ENCODE data around the gene PRKCB. TPM values are rescaled to one million over a fixed set of nuclear protein-coding genes. Genes with fewer than 3 reads are reported as not detected.
A peak's percentile ranks its signal among the peaks of the same experiment; 100 is the strongest.

PRKCB gene
- total and polyA plus RNA-seq, 2 of the 8 experiments (the other 6 are each of a cell fraction or from before 2014, with no cell fraction given), result 7.1 to 12.1 TPM

DNA sequence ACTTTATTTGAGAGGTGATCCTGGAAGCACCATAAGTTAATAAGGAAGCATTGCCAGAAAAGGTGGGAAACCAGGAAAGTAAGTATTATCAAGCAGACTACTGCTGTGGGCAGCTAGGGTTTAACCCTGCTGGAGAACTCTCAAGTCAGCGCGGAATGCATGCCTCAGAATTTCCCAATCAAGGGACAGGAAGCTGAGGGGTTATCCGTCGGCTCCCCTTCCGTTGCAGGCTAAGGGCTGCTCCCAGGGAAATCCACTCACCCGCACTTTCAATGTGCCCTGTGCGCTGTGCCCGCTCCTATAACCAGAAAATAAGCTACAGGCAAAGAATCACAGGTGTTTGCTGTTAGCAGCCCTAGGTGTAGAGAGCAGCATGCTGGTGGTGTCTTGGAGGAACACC is 281.9 kb downstream of the PRKCB start:
- H3K14ac ChIP-seq (ENCODE audit: insufficient read length), result no peak overlapping the region
- ChIA-PET CTCF (ENCODE audit: partially characterized antibody) (interaction anchor here (0.8 to 1.2 kb wide), 3 partner anchors 34 to 136 kb away, joined by 3 to 5 read pairs (median 3); no protein-coding TSS in a partner anchor), POLR2A (ENCODE audit: partially characterized antibody) (no interaction called here)
- H2BK120ac ChIP-seq (replicated peaks; ENCODE audit: low read depth, low read length), result no peak overlapping the region
- H3K4me2 ChIP-seq (ENCODE audit: insufficient read depth in 1 of 2, low read depth in 2 of 2, low read length in 2 of 2), result no peak overlapping the region
- H4K91ac ChIP-seq (replicated peaks; ENCODE audit: insufficient read length, low read length), result peak overlapping the region; percentile 40
- H2BK15ac ChIP-seq (ENCODE audit: low read length), result no peak overlapping the region; the same call in 1 of the 2 replicates
- H3K9me3 ChIP-seq (ENCODE audit: insufficient read depth in 2 of 2, low read depth in 1 of 2, low read length in 1 of 2), result no peaks in the 10 kb centered on the region
- H3K79me1 ChIP-seq (ENCODE audit: low read depth, low read length), result no peaks in the 10 kb centered on the region
- DNase-seq (ENCODE audit: low read depth in 1 of 2, low spot score in 2 of 2) (no peak), FAIRE-seq (no peak)
- no peak overlapping the region for H4K8ac ChIP-seq (ENCODE audit: extremely low read depth, insufficient read depth, low read length)
- 0 out of 2 replicates have a peak overlapping the region, but pooled peaks have one; percentile 13 for H2AFZ ChIP-seq (ENCODE audit: low read length)
- H3K4me1 ChIP-seq (replicated peaks in 1 of 4; ENCODE audit: control insufficient read depth in 3 of 4, insufficient read depth in 4 of 4, low read length in 3 of 4), result peaks cover 6 to 17% (median 11%) of the 10 kb centered on the region in 4 experiments; a peak in 6 of 7 replicates
- peaks cover 2% of the 10 kb centered on the region; the same call in 1 of the 2 replicates for H3K23me2 ChIP-seq (ENCODE audit: low read depth, low read length)
- WGBS, 2 experiments (ENCODE audit: extremely low coverage in 1 of 2, insufficient coverage in 1 of 2, insufficient read length in 1 of 2, insufficient replicate concordance in 2 of 2, low coverage in 1 of 2, low lambda C conversion rate in 2 of 2, missing lambda C conversion rate in 1 of 2), result 71% methylated on average over 8 of the region's 8 CpGs; no CpG with 5 or more reads in 1 of the 2 experiments
- H3K9ac ChIP-seq (replicated peaks in 1 of 4; ENCODE audit: extremely low read depth in 1 of 4, low read depth in 3 of 4, low read length in 3 of 4), result no peak overlapping the region
- no peak overlapping the region for H3K27ac ChIP-seq (ENCODE audit: low read depth, low read length)
- H4K20me1 ChIP-seq (replicated peaks in 1 of 2; ENCODE audit: control insufficient read depth in 1 of 2, insufficient read depth in 2 of 2, low read length in 2 of 2), result no peaks in the 10 kb centered on the region
- H2BK5ac ChIP-seq (ENCODE audit: low read depth, low read length), result no peak overlapping the region
- H2BK12ac ChIP-seq (ENCODE audit: low read depth, low read length), result no peak overlapping the region
- H3K79me2 ChIP-seq (ENCODE audit: control insufficient read depth in 1 of 2, insufficient read depth in 2 of 2, low read length in 2 of 2), result no peaks in the 10 kb centered on the region
- H4K5ac ChIP-seq (ENCODE audit: insufficient read length, low read depth, low read length), result no peak overlapping the region
- H3K4me3 ChIP-seq (ENCODE audit: extremely low read depth in 1 of 4, insufficient read depth in 2 of 4, low read depth in 3 of 4, low read length in 4 of 4), result no peak overlapping the region
- H3K27me3 ChIP-seq (replicated peaks in 1 of 4; ENCODE audit: control insufficient read depth in 3 of 4, extremely low read depth in 1 of 4, insufficient read depth in 3 of 4, low read length in 3 of 4), result no peaks in the 10 kb centered on the region
- TF ChIP-seq SP1 (IDR thresholded peaks at IDR 0.05; ENCODE audit: low read depth, low read length), result no peak
- TF ChIP-seq CEBPB (IDR thresholded peaks at IDR 0.05; ENCODE audit: low read depth, low read length), result 0 out of 2 replicates have a peak, but pooled peaks have one; percentile 44
- TF ChIP-seq RAD21 (IDR thresholded peaks at IDR 0.05 in 1 of 2, conservative IDR thresholded peaks at IDR 0.05 in 1 of 2; ENCODE audit: low read depth in 2 of 2, low read length in 2 of 2), result no peak
- no peak for TF ChIP-seq SRF (IDR thresholded peaks at IDR 0.05; ENCODE audit: low read depth, low read length)
- 0 out of 2 replicates have a peak overlapping the region, but pooled peaks have one; percentile 13 for H2BK20ac ChIP-seq (ENCODE audit: low read length)
- no peaks in the 10 kb centered on the region for H3K36me3 ChIP-seq (ENCODE audit: control insufficient read depth in 2 of 4, insufficient read depth in 4 of 4, low read length in 3 of 4)
- H3K4ac ChIP-seq (replicated peaks; ENCODE audit: insufficient read length, low read depth, low read length), result no peak overlapping the region
- no peak overlapping the region for H3K23ac ChIP-seq (ENCODE audit: insufficient read length)
- H3K18ac ChIP-seq (ENCODE audit: extremely low read depth, low read length), result peak overlapping the region; percentile 1; the same call in 1 of the 2 replicates
- no peak overlapping the region for H2AK5ac ChIP-seq (ENCODE audit: low read depth, low read length)
- no peak overlapping the region for H3K56ac ChIP-seq (replicated peaks; ENCODE audit: insufficient read length, low read depth, low read length)
